Measurements from ENCODE around the gene LAIR2. TPM values are rescaled to one million over a fixed set of nuclear protein-coding genes. Genes with fewer than 3 reads are reported as not detected.

LAIR2 gene
- total and polyA plus RNA-seq, 10 of the 15 experiments (the other 5 are each of a cell fraction or from before 2014, with no cell fraction given): not detected

DNA sequence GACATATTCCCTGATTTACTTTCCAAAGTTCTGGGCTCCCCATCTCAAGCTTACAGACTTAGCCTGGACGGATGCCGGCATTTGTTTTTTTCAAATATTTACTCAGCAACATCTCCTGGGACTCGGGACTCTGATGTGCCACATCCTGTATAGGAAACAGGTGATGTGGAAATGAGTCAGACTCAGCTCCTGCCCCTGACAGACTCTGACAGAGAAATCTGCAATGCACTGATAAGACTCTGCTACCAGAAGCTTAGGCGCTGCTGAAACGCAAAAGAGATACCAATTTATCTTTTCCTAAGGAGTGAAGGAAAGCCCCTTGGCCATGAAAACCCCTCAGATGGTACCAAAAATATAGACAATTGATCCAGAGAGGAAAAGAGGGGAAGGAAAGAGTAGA lies 16.2 kb downstream of the LAIR2 start (continued):
- TF ChIP-seq SUPT20H (IDR thresholded peaks at IDR 0.05; ENCODE audit: borderline replicate concordance, control insufficient read depth, low read depth, low read length) (no peak), FOS (IDR thresholded peaks at IDR 0.05; ENCODE audit: borderline replicate concordance, extremely low read depth, insufficient read length) (no peak), SIX5 (IDR thresholded peaks at IDR 0.05; ENCODE audit: low read depth, low read length, severe bottlenecking) (no peak), YY1 (IDR thresholded peaks at IDR 0.05; ENCODE audit: low read depth, low read length) (0 out of 2 replicates have a peak, but pooled peaks have one; percentile 24), RELA (IDR thresholded peaks at IDR 0.05; ENCODE audit: borderline replicate concordance, partially characterized antibody) (peak; percentile 24), FOXK2 (IDR thresholded peaks at IDR 0.05) (no peak), CHD1 (IDR thresholded peaks at IDR 0.05; ENCODE audit: low read depth, low read length) (no peak), JUND (IDR thresholded peaks at IDR 0.05; ENCODE audit: low read depth, low read length) (peak; percentile 61; the same call in 1 of the 2 replicates), ZSCAN29 (IDR thresholded peaks at IDR 0.05) (no peak), MTA2 (IDR thresholded peaks at IDR 0.05; ENCODE audit: low read depth) (no peak), NFYB (IDR thresholded peaks at IDR 0.05; ENCODE audit: insufficient read depth, low read depth, low read length) (no peak)
- TF ChIP-seq, protein P1, sequence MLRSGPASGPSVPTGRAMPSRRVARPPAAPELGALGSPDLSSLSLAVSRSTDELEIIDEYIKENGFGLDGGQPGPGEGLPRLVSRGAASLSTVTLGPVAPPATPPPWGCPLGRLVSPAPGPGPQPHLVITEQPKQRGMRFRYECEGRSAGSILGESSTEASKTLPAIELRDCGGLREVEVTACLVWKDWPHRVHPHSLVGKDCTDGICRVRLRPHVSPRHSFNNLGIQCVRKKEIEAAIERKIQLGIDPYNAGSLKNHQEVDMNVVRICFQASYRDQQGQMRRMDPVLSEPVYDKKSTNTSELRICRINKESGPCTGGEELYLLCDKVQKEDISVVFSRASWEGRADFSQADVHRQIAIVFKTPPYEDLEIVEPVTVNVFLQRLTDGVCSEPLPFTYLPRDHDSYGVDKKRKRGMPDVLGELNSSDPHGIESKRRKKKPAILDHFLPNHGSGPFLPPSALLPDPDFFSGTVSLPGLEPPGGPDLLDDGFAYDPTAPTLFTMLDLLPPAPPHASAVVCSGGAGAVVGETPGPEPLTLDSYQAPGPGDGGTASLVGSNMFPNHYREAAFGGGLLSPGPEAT (IDR thresholded peaks at IDR 0.05; ENCODE audit: low read depth): no peak
- TF ChIP-seq, protein P2, sequence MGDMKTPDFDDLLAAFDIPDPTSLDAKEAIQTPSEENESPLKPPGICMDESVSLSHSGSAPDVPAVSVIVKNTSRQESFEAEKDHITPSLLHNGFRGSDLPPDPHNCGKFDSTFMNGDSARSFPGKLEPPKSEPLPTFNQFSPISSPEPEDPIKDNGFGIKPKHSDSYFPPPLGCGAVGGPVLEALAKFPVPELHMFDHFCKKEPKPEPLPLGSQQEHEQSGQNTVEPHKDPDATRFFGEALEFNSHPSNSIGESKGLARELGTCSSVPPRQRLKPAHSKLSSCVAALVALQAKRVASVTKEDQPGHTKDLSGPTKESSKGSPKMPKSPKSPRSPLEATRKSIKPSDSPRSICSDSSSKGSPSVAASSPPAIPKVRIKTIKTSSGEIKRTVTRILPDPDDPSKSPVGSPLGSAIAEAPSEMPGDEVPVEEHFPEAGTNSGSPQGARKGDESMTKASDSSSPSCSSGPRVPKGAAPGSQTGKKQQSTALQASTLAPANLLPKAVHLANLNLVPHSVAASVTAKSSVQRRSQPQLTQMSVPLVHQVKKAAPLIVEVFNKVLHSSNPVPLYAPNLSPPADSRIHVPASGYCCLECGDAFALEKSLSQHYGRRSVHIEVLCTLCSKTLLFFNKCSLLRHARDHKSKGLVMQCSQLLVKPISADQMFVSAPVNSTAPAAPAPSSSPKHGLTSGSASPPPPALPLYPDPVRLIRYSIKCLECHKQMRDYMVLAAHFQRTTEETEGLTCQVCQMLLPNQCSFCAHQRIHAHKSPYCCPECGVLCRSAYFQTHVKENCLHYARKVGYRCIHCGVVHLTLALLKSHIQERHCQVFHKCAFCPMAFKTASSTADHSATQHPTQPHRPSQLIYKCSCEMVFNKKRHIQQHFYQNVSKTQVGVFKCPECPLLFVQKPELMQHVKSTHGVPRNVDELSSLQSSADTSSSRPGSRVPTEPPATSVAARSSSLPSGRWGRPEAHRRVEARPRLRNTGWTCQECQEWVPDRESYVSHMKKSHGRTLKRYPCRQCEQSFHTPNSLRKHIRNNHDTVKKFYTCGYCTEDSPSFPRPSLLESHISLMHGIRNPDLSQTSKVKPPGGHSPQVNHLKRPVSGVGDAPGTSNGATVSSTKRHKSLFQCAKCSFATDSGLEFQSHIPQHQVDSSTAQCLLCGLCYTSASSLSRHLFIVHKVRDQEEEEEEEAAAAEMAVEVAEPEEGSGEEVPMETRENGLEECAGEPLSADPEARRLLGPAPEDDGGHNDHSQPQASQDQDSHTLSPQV (IDR thresholded peaks at IDR 0.05): no peak
- TF ChIP-seq, protein P3, sequence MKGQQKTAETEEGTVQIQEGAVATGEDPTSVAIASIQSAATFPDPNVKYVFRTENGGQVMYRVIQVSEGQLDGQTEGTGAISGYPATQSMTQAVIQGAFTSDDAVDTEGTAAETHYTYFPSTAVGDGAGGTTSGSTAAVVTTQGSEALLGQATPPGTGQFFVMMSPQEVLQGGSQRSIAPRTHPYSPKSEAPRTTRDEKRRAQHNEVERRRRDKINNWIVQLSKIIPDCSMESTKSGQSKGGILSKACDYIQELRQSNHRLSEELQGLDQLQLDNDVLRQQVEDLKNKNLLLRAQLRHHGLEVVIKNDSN (IDR thresholded peaks at IDR 0.05; ENCODE audit: borderline replicate concordance, extremely low read length, insufficient read depth, low read depth, low read length): no peak
- TF ChIP-seq, protein P4, sequence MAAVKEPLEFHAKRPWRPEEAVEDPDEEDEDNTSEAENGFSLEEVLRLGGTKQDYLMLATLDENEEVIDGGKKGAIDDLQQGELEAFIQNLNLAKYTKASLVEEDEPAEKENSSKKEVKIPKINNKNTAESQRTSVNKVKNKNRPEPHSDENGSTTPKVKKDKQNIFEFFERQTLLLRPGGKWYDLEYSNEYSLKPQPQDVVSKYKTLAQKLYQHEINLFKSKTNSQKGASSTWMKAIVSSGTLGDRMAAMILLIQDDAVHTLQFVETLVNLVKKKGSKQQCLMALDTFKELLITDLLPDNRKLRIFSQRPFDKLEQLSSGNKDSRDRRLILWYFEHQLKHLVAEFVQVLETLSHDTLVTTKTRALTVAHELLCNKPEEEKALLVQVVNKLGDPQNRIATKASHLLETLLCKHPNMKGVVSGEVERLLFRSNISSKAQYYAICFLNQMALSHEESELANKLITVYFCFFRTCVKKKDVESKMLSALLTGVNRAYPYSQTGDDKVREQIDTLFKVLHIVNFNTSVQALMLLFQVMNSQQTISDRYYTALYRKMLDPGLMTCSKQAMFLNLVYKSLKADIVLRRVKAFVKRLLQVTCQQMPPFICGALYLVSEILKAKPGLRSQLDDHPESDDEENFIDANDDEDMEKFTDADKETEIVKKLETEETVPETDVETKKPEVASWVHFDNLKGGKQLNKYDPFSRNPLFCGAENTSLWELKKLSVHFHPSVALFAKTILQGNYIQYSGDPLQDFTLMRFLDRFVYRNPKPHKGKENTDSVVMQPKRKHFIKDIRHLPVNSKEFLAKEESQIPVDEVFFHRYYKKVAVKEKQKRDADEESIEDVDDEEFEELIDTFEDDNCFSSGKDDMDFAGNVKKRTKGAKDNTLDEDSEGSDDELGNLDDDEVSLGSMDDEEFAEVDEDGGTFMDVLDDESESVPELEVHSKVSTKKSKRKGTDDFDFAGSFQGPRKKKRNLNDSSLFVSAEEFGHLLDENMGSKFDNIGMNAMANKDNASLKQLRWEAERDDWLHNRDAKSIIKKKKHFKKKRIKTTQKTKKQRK (IDR thresholded peaks at IDR 0.05; ENCODE audit: low read depth, low read length): no peak
- TF ChIP-seq, protein P5, sequence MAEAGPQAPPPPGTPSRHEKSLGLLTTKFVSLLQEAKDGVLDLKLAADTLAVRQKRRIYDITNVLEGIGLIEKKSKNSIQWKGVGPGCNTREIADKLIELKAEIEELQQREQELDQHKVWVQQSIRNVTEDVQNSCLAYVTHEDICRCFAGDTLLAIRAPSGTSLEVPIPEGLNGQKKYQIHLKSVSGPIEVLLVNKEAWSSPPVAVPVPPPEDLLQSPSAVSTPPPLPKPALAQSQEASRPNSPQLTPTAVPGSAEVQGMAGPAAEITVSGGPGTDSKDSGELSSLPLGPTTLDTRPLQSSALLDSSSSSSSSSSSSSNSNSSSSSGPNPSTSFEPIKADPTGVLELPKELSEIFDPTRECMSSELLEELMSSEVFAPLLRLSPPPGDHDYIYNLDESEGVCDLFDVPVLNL (IDR thresholded peaks at IDR 0.05; ENCODE audit: low read depth, low read length): no peak
- TF ChIP-seq, protein P6, sequence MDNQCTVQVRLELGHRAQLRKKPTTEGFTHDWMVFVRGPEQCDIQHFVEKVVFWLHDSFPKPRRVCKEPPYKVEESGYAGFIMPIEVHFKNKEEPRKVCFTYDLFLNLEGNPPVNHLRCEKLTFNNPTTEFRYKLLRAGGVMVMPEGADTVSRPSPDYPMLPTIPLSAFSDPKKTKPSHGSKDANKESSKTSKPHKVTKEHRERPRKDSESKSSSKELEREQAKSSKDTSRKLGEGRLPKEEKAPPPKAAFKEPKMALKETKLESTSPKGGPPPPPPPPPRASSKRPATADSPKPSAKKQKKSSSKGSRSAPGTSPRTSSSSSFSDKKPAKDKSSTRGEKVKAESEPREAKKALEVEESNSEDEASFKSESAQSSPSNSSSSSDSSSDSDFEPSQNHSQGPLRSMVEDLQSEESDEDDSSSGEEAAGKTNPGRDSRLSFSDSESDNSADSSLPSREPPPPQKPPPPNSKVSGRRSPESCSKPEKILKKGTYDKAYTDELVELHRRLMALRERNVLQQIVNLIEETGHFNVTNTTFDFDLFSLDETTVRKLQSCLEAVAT (IDR thresholded peaks at IDR 0.05): no peak
